ENCODE results near the gene TOP3A. TPM values are rescaled to one million over a fixed set of nuclear protein-coding genes. Genes with fewer than 3 reads are reported as not detected.
A peak's percentile ranks its signal among the peaks of the same experiment; 100 is the strongest.

The TOP3A gene
- total and polyA plus RNA-seq, 8 donors = 24.7 to 65.1 (median 50.7) TPM

GRCh38 chr17:18291718-18292540 is 22.9 kb downstream of the TOP3A start:
- no peaks in the 10 kb centered on the region for H3K27me3 ChIP-seq
- TF ChIP-seq CTCF (IDR thresholded peaks at IDR 0.05) = no peak
- ATAC-seq (no peak), DNase-seq (no peak)
- H3K9me3 ChIP-seq = no peaks in the 10 kb centered on the region
- H3K27ac ChIP-seq = no peak overlapping the region
- intact Hi-C loops (cut with DNase I) = no loop called here
- H3K4me3 ChIP-seq = no peak overlapping the region
- H3K36me3 ChIP-seq = peaks cover 0 to 82% of the 10 kb centered on the region in 2 donors
- peaks cover 0 to 9% of the 10 kb centered on the region in 2 donors for H3K4me1 ChIP-seq

- TF ChIP-seq CTCF (IDR thresholded peaks at IDR 0.05) = no peak
- ATAC-seq = no peak
- intact Hi-C loops (cut with DNase I) = no loop called here
- Histone ChIP-seq H3K36me3 (peaks cover 3 to 100% of the 10 kb centered on the region in 2 donors), H3K27me3 (no peaks in the 10 kb centered on the region), H3K27ac (no peak overlapping the region), H3K9me3 (no peaks in the 10 kb centered on the region), H3K4me1 (no peaks in the 10 kb centered on the region), H3K4me3 (no peak overlapping the region)
- DNase-seq = no peak
These were observed 29.5 kb downstream of the TOP3A start for GRCh38 chr17:18285296-18285695.

- Histone ChIP-seq H3K9me3 (no peaks in the 10 kb centered on the region), H3K4me1 (no peaks in the 10 kb centered on the region), H3K4me3 (no peak overlapping the region), H3K36me3 (peaks cover 3 to 100% of the 10 kb centered on the region in 2 donors), H3K27ac (no peak overlapping the region), H3K27me3 (no peaks in the 10 kb centered on the region)
- DNase-seq (no peak), ATAC-seq (no peak)
- no peak for TF ChIP-seq CTCF (IDR thresholded peaks at IDR 0.05)
- intact Hi-C loops (cut with DNase I) = no loop called here
These were observed 33.0 kb downstream of the TOP3A start for GRCh38 chr17:18281788-18282187.

GRCh38 chr17:18280766-18281371 is 33.9 kb downstream of the TOP3A start:
- no peak for TF ChIP-seq CTCF (IDR thresholded peaks at IDR 0.05)
- peak; percentile 6 for ATAC-seq
- H3K4me3 ChIP-seq = no peak overlapping the region
- H3K4me1 ChIP-seq = no peaks in the 10 kb centered on the region
- H3K9me3 ChIP-seq = no peaks in the 10 kb centered on the region
- intact Hi-C loops (cut with DNase I) = no loop called here
- no peak overlapping the region for H3K27ac ChIP-seq
- no peaks in the 10 kb centered on the region for H3K27me3 ChIP-seq
- H3K36me3 ChIP-seq = peaks cover 3 to 100% of the 10 kb centered on the region in 2 donors
- no peak for DNase-seq

- Histone ChIP-seq H3K4me3 (no peak overlapping the region), H3K27me3 (no peaks in the 10 kb centered on the region), H3K9me3 (no peaks in the 10 kb centered on the region), H3K36me3 (peaks cover 3 to 99% of the 10 kb centered on the region in 2 donors), H3K27ac (no peak overlapping the region), H3K4me1 (no peaks in the 10 kb centered on the region)
- TF ChIP-seq CTCF (IDR thresholded peaks at IDR 0.05) = no peak
- intact Hi-C loops (cut with DNase I) = no loop called here
- peak; percentile 94 for ATAC-seq
- DNase-seq = peak in 1 of 4 donors; percentile 49
These were observed 34.5 kb downstream of the TOP3A start for GRCh38 chr17:18280249-18280648.

Data from left lung (tissue), 10 donors.